ENCODE results near the gene VSTM5. TPM values are rescaled to one million over a fixed set of nuclear protein-coding genes. Genes with fewer than 3 reads are reported as not detected.

VSTM5 gene
- total RNA-seq, 1 experiment from 2014 or later = 0.35 TPM

DNA sequence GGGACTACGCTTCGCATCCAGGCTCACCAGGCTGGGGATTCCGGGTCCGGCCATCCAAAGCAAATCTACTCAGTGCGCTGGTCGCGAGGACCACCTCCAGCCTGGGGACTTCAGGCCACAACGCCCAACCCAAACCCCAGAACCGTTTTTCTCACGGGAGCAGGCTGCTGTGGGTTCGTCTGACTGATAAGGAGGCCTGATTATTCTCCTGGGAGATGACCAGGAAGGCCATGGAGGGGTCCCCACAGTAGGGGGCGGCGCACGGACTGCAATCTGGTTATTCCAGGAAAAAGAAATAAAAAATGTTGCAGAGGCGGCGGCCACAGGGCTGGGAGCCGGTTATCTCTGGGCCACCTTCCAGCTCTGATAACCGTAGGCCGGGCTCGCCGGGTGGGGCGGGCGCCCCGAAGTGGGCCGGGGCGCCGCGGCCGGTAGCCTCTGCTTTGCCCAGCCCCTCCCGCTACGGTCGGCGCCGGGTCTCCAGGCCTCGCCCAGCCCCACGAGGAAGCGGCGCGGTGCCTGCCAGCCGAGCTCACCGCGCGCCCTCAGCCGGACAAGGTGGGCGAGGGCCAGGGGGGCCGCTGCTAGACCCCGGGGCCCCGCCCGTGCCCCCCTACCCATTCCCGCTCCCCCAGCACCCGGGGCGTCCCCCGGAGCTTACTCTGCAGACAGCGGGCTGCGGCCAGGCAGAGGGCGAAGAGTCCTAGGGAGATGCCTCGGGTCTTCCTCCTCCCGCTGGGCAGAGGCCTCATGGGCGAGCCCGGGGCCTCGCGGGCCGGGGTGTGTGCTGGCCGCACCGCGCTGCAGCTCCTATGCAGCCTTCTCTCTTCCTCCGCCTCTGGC is 446 bp downstream of the VSTM5 start (continued):
- TF ChIP-seq, protein P1, sequence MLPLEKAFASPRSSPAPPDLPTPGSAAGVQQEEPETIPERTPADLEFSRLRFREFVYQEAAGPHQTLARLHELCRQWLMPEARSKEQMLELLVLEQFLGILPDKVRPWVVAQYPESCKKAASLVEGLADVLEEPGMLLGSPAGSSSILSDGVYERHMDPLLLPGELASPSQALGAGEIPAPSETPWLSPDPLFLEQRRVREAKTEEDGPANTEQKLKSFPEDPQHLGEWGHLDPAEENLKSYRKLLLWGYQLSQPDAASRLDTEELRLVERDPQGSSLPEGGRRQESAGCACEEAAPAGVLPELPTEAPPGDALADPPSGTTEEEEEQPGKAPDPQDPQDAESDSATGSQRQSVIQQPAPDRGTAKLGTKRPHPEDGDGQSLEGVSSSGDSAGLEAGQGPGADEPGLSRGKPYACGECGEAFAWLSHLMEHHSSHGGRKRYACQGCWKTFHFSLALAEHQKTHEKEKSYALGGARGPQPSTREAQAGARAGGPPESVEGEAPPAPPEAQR (CRISPR knock-in tag; IDR thresholded peaks at IDR 0.05) = no peak
- TF ChIP-seq FOXP1 (CRISPR knock-in tag; IDR thresholded peaks at IDR 0.05; ENCODE audit: borderline replicate concordance) (no peak), PRRX2 (CRISPR knock-in tag; IDR thresholded peaks at IDR 0.05) (no peak), HMGA2 (CRISPR knock-in tag; IDR thresholded peaks at IDR 0.05) (no peak)
- TF ChIP-seq, protein P2, sequence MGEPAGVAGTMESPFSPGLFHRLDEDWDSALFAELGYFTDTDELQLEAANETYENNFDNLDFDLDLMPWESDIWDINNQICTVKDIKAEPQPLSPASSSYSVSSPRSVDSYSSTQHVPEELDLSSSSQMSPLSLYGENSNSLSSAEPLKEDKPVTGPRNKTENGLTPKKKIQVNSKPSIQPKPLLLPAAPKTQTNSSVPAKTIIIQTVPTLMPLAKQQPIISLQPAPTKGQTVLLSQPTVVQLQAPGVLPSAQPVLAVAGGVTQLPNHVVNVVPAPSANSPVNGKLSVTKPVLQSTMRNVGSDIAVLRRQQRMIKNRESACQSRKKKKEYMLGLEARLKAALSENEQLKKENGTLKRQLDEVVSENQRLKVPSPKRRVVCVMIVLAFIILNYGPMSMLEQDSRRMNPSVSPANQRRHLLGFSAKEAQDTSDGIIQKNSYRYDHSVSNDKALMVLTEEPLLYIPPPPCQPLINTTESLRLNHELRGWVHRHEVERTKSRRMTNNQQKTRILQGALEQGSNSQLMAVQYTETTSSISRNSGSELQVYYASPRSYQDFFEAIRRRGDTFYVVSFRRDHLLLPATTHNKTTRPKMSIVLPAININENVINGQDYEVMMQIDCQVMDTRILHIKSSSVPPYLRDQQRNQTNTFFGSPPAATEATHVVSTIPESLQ (CRISPR knock-in tag; IDR thresholded peaks at IDR 0.05) = no peak

DNA sequence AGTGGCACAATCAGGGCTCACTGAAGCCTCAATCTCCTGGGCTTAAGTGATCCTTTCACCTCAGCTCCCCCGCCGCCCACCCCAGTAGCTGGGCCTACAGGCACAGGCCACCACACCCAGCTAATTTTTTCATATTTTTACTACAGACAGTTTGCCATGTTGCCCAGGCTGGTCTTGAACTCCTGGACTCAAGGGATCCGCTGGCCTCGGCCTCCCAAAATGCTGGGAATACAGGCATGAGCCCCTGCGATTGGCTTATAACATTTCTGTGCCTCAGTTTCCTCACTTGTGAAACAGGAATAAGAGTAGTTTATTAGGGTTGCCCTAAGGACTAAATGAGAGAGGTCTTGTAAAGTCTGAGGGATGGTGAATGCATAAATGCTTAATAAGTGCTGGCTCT is 1.2 kb downstream of the VSTM5 start:
- H3K9me3 Mint-ChIP-seq = no peaks in the 10 kb centered on the region
- POLR2A ChIA-PET = no interaction called here
- no peaks in the 10 kb centered on the region for H3K36me3 Mint-ChIP-seq
- DNase-seq (ENCODE audit: low spot score) = no peak
- H3K4me1 Mint-ChIP-seq = peaks cover 15% of the 10 kb centered on the region
- H3K27ac Mint-ChIP-seq = no peak overlapping the region
- peak overlapping the region; percentile 58 for H3K4me3 Mint-ChIP-seq
- ATAC-seq = no peak
- CTCF ChIA-PET = no interaction called here
- peaks cover 16% of the 10 kb centered on the region for H3K27me3 Mint-ChIP-seq (ENCODE audit: low read depth)
- TF ChIP-seq NR2C2 (CRISPR knock-in tag; IDR thresholded peaks at IDR 0.05) = no peak
- TF ChIP-seq ZNF232 (CRISPR knock-in tag; IDR thresholded peaks at IDR 0.05) = no peak

DNA sequence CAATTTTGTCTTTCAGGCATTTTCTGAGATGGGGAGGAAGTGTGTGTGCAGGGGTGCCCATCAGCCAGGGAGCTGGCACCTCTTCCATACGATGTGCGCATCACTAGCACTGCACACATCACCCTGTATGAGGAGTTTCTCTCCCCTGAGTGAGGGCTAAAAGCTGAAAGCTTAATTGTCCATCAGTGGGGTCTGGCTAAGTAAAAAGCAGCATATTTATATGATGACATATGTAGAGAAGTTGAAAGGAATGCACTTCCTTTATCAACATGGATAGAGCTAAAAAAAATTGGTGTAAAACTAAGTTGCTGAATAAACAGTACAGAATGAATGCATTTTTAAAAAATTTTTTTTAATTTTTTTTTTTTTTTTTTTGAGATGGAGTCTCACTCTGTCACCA is 4.0 kb downstream of the VSTM5 start:
- Mint-ChIP-seq H3K4me3 (no peak overlapping the region), H3K36me3 (no peaks in the 10 kb centered on the region), H3K4me1 (peaks cover 6% of the 10 kb centered on the region), H3K27me3 (ENCODE audit: low read depth) (peaks cover 16% of the 10 kb centered on the region), H3K27ac (no peak overlapping the region), H3K9me3 (no peaks in the 10 kb centered on the region)
- ATAC-seq (no peak), DNase-seq (ENCODE audit: low spot score) (no peak)
- ChIA-PET POLR2A (no interaction called here), CTCF (interaction anchor here (2.6 kb wide), 1 partner anchor 75 kb away, joined by 7 read pairs; no protein-coding TSS in a partner anchor)
- TF ChIP-seq GTF2I (CRISPR knock-in tag; conservative IDR thresholded peaks at IDR 0.05) (no peak), FOXJ3 (CRISPR knock-in tag; IDR thresholded peaks at IDR 0.05; ENCODE audit: borderline replicate concordance) (no peak), SP1 (CRISPR knock-in tag; conservative IDR thresholded peaks at IDR 0.05) (no peak)
- TF ChIP-seq, protein P3, sequence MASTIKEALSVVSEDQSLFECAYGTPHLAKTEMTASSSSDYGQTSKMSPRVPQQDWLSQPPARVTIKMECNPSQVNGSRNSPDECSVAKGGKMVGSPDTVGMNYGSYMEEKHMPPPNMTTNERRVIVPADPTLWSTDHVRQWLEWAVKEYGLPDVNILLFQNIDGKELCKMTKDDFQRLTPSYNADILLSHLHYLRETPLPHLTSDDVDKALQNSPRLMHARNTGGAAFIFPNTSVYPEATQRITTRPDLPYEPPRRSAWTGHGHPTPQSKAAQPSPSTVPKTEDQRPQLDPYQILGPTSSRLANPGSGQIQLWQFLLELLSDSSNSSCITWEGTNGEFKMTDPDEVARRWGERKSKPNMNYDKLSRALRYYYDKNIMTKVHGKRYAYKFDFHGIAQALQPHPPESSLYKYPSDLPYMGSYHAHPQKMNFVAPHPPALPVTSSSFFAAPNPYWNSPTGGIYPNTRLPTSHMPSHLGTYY (CRISPR knock-in tag; IDR thresholded peaks at IDR 0.05) = no peak

DNA sequence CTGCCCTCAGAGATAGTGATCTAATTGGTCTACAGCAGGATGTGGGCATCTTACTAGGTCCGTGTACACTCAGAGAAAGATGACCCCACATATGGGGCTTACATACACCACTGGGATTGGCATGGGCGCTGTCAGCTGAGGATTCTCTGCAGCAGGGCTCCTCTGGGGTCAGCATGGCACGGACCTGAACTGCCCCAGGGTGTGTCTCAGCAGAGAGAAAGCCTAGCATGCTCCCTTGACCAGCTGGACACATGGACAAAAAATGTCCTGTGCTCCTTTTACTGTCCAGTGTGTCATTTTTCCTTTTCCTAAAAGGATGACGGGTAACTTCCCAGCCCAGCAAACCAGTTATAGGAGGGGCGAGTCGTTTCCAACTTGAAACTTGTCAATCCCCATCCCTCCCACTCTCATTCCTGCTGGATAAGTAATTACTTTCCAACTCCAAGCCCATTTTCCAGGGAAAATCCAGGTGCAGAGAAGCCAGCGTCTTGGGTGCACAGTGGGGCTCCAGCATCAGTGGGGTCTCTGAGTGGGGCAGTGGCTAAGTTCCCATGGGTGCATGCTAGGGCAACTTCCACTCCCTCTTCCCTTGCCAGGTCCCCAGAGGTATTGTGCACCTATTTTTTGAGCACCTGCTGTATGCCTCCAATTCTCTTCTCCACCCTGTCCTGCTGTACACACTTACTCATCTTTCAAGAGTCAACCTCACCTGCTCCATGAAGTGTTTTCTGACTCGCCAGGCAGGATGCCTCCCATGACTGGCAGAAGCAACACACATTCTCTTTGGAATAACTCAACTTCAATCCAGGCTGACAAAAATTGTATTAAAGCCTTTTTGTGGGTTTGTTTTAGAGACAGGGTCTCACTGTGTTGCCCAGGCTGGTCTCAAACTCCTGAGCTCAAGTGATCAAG is 5.0 kb downstream of the VSTM5 start:
- no peak overlapping the region for H3K4me3 Mint-ChIP-seq
- CTCF ChIA-PET = interaction anchor here (1.4 kb wide), 1 partner anchor 50 kb away, joined by 5 read pairs; no protein-coding TSS in a partner anchor
- H3K9me3 Mint-ChIP-seq = no peaks in the 10 kb centered on the region
- no peak for DNase-seq (ENCODE audit: low spot score)
- peaks cover 6% of the 10 kb centered on the region for H3K4me1 Mint-ChIP-seq
- peaks cover 14% of the 10 kb centered on the region for H3K27me3 Mint-ChIP-seq (ENCODE audit: low read depth)
- POLR2A ChIA-PET = no interaction called here
- H3K36me3 Mint-ChIP-seq = no peaks in the 10 kb centered on the region
- no peak overlapping the region for H3K27ac Mint-ChIP-seq
- ATAC-seq = no peak
- TF ChIP-seq, protein P4, sequence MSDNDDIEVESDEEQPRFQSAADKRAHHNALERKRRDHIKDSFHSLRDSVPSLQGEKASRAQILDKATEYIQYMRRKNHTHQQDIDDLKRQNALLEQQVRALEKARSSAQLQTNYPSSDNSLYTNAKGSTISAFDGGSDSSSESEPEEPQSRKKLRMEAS (CRISPR knock-in tag; IDR thresholded peaks at IDR 0.05) = no peak
- no peak for TF ChIP-seq CREB1 (CRISPR knock-in tag; IDR thresholded peaks at IDR 0.05)
- TF ChIP-seq, protein P5, sequence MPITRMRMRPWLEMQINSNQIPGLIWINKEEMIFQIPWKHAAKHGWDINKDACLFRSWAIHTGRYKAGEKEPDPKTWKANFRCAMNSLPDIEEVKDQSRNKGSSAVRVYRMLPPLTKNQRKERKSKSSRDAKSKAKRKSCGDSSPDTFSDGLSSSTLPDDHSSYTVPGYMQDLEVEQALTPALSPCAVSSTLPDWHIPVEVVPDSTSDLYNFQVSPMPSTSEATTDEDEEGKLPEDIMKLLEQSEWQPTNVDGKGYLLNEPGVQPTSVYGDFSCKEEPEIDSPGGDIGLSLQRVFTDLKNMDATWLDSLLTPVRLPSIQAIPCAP (CRISPR knock-in tag; IDR thresholded peaks at IDR 0.05) = no peak
- TF ChIP-seq, protein P6, sequence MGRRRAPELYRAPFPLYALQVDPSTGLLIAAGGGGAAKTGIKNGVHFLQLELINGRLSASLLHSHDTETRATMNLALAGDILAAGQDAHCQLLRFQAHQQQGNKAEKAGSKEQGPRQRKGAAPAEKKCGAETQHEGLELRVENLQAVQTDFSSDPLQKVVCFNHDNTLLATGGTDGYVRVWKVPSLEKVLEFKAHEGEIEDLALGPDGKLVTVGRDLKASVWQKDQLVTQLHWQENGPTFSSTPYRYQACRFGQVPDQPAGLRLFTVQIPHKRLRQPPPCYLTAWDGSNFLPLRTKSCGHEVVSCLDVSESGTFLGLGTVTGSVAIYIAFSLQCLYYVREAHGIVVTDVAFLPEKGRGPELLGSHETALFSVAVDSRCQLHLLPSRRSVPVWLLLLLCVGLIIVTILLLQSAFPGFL (CRISPR knock-in tag; IDR thresholded peaks at IDR 0.05; ENCODE audit: borderline replicate concordance) = no peak
- no peak for TF ChIP-seq MXD4 (CRISPR knock-in tag; IDR thresholded peaks at IDR 0.05; ENCODE audit: borderline replicate concordance)
- TF ChIP-seq TP53 (CRISPR knock-in tag; IDR thresholded peaks at IDR 0.05) = no peak
- TF ChIP-seq, protein P7, sequence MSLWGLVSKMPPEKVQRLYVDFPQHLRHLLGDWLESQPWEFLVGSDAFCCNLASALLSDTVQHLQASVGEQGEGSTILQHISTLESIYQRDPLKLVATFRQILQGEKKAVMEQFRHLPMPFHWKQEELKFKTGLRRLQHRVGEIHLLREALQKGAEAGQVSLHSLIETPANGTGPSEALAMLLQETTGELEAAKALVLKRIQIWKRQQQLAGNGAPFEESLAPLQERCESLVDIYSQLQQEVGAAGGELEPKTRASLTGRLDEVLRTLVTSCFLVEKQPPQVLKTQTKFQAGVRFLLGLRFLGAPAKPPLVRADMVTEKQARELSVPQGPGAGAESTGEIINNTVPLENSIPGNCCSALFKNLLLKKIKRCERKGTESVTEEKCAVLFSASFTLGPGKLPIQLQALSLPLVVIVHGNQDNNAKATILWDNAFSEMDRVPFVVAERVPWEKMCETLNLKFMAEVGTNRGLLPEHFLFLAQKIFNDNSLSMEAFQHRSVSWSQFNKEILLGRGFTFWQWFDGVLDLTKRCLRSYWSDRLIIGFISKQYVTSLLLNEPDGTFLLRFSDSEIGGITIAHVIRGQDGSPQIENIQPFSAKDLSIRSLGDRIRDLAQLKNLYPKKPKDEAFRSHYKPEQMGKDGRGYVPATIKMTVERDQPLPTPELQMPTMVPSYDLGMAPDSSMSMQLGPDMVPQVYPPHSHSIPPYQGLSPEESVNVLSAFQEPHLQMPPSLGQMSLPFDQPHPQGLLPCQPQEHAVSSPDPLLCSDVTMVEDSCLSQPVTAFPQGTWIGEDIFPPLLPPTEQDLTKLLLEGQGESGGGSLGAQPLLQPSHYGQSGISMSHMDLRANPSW (CRISPR knock-in tag; conservative IDR thresholded peaks at IDR 0.05; ENCODE audit: low read depth) = no peak

All from WTC11 (cell line).